HG03521 (cell line): ENCODE measurements around the gene PQBP1.

ENCODE experiments used
- ATAC-seq: cut with Tn5 transposase; IDR thresholded peaks from one replicate; pipeline ENCODE4 v1.9.1; 2021; ENCODE audit warnings: mild to moderate bottlenecking, moderate library complexity; ENCODE audit not compliant: unreplicated experiment

Gene PQBP1

DNA sequence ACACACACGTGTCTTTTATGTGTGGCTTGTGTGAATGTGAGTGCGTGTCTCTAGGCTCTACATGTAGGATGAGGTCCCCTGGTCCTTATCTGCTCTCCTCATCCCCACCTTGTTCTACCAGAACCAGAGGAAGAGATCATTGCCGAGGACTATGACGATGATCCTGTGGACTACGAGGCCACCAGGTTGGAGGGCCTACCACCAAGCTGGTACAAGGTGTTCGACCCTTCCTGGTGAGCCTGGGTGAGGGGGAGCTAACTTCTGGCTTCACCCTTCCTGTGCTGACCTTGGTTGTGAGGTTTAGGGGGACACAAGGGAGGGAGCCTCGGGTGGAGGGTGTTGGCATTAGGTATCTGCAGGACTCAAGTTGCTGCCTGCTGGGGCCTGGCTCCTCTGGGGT, 3.3 kb downstream of the PQBP1 start:
- no peak for ATAC-seq

- no peak for ATAC-seq
Observed at GRCh38 chrX:48902135-48902534, 4.4 kb downstream of the PQBP1 start.

- no peak for ATAC-seq
Observed at GRCh38 chrX:48902776-48903175, 5.0 kb downstream of the PQBP1 start.

GRCh38 chrX:48903290-48903689, 5.6 kb downstream of the PQBP1 start:
- no peak for ATAC-seq

DNA sequence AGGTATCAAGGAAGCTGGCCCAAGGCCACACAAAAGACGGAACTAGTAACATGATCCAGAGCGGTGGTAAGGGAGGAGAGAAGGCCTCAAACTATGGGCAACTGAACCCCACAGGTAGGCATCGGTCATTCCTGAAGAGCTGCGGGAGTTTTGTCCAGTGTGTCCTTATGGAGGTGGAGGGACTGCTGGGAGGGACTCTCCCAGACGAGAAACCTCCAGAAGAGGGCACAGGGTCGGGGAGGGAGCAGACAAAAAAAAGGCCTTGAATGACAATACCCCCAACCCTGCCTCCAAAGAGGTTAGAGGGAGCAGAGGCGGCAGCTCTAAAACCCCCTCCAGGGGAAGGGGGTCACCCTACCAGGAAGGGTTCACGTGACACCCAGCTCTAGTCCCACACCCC, 6.5 kb downstream of the PQBP1 start:
- no peak for ATAC-seq

GRCh38 chrX:48904626-48905025, 6.9 kb downstream of the PQBP1 start:
- ATAC-seq, result no peak

GRCh38 chrX:48905090-48905790, 7.5 kb downstream of the PQBP1 start:
- no peak for ATAC-seq

DNA sequence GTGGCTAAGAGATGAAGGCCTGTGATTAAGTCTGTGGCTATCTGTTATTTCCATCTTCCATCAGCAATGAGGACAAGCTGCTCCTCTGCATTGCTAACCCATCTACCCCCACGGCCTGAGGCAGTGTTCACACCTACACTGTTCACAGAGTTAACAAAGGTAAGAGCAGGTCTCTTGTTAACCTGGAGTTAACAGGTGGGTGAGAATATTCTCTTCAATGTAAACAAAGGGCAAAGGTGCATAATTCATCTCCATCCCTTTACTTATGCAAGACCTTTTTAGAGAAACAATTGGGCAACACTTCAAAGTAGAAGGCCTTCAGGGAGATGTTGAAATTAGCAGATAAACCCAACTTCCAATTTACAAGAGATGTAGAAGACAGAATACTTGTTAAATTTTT, 10.9 kb downstream of the PQBP1 start:
- no peak for ATAC-seq

DNA sequence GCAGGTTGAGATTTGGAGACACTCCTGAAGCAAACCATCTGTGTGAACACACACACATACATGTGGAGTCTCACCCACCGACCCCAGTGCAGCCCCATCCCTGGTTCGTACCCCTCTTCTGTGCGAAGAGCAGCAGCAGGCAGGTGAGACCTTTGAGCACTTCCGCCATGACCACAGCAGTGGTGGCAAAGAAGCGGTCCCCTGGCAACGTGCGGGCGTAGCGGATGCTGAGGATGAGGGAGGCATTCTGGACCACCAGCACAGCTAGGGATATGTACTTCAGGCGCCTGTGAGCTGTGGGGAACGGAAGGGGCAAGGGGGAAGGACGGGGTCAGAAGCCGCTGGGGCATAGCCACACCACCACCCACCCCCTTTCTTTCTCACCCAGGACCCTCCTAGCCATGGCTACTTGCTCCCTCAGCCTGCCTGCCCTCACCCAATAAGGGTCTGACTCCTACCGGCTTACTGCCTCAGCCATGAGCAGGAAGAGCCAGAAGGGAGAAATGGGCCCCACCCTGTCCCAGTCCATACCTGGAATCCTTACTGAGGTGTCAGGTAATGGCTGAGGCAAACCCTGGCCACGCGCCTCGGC, 12.1 kb downstream of the PQBP1 start:
- ATAC-seq, result no peak

GRCh38 chrX:48910926-48911411, 13.2 kb downstream of the PQBP1 start:
- ATAC-seq, result no peak

GRCh38 chrX:48911412-48912182, 13.9 kb downstream of the PQBP1 start, which contains the start of gene SLC35A2:
Gene SLC35A2, minus strand, starts transcription at chrX:48911646. Its CDS starts 10 bp downstream, at chrX:48911636.
- peak; percentile 71 for ATAC-seq

DNA sequence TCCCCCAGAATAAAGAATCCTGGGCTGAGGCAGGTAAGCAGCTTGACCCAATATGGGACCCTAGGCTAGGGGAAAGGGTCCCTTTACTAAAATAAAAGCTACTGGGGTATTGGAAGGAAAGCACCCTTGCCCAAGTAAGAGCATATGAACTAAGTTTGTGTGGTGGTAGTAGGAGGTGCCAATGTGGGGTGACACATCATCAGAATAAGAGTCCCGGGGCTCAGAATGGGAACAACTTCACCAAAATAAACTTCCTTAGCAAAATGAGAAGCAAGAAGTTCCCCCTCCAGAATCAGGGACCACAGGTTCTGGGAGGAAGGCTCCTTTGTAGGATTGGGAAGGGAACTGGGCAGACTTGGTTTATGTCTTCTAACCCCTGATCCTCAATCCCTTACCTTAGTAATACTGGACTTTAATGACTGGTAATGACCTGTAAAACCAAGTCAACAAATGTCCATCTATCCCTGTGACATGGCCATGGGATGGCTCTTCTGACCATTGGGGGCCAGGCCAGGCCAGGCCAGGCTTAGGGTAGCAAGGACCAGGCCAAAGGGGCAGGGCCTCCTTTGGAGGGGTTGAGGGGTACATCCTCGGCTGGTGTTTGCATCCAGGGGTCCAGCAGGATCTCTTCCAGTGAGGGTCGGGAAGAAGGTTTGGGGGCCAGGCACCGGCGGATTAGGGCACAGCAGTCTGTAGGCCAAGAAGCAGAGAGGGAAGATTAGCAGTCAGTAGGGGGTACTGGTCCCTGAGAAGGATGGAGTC, 16.1 kb downstream of the PQBP1 start:
- no peak for ATAC-seq

DNA sequence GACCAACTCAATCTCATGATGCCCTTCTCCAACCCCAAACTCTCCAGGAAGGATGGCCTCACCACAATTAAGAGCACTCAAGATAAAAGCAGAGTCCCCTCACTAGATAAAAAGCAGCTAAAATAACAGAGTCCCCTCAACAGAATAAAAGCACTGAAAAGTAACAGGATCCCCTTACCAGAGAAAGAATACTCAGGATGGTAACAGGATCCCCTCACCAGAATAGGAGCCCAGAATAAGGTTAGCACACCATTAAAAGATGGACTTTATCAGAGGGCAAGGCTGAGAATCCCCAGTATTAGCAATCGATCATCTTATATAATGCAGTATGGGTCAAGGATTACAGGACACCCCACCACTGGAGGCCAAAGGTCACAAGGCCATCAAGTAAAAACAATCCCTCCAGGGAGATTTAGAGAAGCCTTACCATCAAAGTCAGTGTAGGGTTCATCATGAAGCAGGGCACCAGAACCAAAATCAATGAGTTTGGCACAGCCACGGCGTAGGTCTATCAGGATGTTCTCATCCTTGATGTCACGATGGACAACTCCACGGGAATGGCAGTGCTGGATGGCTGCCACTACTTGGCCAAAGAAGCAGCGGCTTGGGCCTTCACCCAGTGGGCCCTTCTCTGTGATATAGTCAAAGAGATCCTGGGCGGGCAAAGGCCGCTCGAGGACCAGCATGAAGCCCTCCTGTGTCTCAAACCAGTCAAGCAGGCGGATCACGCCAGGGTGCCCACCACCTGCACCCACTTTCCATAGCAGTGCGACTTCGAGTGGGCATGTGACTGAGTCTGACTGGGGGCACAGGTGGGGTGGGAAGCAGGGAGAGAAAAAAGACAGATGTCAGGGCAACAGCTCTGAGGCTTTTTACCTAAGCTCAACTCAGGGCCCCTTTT, 17.1 kb downstream of the PQBP1 start:
- no peak for ATAC-seq

DNA sequence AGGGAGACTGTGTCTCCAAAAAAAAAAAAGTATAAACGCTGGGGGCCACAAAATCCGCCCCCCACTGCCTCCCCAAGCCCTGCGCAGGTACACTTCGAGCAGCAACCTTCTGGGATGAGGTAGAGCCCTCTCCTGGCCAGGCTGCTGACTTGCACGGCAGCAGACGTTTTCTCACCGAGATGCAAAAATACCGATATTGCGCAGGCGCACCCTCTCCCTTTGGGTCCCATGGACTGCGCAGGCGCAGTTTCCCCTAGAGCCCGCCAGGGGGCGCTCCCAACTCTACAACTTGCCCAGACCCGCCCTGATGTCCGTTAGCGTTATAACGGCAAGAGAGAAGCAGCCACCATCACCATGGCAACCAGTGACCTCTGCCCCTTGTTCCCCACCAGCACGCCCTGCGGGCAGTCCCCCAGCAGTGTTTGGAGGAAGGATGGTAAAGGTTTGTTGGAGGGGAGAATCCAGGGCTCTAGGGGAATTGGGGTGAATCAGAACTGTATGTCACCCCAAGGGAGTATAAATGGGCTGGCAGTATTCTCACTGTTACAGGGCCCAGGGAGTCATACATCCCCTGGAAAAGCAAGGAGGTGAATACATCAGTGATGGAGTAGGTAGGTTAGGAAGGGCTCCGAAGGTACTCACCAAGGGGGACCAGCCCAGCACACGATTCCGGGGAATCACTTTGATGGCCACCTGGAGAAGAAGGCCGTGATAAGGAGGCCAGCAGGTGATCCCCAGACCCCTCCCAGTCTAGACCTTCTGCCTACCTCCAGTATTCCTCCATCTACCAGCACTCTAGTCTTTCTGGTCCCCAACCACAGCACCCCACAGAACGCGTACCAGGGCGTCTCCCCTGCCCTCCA, 19.6 kb downstream of the PQBP1 start:
- ATAC-seq, result peak; percentile 37

DNA sequence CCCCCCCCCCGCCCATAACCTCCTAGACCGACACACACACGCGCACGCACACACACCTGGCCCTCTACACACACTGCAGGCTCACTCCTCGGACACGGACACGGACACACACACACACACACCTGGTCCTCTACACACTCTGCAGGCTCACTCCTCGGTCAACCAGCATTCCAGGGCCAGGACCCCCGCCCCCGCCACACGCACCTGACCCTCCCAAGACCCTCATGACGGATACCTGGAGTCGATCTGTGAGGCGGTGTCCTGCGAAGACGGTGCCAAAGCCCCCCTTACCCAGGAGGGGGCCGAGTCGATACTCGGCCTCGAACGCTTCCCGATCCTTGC, 20.5 kb downstream of the PQBP1 start:
- no peak for ATAC-seq

DNA sequence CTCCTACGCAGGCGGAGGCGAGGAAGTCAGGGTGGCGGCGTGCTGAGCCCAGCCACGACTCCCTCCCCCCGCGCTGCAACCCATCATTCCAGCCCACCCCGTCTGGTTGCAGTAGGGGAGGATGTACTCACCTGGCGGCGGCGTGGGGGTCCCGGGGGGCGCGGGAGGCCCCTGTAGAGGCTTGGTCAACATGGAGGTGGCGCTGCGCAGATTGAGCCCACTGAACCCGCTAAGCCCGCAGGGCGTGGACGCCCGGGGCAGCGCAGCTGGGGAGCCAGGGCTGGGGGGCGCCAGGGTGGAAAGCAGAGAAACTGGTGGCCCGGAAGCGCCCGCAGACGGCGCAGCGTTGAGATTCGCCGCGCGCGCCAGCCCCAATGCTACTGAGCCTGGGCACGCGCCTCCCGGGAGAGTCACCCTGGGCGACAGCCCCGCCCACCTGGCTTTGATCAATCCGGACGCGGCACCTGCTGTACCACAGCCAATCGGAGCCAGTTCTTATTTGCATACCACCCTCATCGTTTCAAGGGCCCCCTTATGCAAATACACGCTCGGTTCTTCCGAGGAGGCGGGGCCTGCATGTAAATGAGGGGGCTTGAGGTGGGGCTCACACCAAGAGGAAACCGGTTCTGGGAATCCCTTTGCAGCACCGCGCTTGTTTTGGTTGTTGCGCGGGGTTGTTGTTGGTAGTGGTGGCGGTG, 21.1 kb downstream of the PQBP1 start, which contains the start of gene PIM2:
TSS of gene PIM2 (minus strand) at position 382 of the 698 bp plus-strand sequence. CDS start at position 192, 190 bp downstream.
- ATAC-seq, result peak; percentile 72

DNA sequence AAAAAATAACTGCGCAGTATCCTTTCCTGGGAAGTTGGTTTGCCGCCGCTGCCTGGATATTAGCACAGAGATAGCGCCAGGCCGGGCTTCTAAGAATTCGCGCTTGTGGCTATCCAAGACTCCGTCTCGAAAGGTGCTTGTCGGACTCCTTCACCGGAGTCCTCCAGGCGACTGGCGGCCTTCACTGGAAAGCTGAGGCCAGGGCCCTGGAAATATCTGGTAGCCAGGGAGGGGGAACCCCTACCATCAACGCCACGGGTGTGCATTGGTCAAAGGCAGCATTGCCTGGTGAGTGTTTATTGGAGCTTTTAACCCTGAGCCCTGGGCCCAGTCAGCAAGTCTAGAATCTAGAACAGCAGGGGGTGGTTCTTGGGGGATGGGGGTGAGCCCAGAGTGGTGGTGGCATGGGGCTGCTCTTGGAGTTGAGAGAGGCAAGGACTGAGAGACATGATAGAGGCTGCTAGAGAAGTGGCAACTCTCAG, 21.7 kb downstream of the PQBP1 start:
- no peak for ATAC-seq

DNA sequence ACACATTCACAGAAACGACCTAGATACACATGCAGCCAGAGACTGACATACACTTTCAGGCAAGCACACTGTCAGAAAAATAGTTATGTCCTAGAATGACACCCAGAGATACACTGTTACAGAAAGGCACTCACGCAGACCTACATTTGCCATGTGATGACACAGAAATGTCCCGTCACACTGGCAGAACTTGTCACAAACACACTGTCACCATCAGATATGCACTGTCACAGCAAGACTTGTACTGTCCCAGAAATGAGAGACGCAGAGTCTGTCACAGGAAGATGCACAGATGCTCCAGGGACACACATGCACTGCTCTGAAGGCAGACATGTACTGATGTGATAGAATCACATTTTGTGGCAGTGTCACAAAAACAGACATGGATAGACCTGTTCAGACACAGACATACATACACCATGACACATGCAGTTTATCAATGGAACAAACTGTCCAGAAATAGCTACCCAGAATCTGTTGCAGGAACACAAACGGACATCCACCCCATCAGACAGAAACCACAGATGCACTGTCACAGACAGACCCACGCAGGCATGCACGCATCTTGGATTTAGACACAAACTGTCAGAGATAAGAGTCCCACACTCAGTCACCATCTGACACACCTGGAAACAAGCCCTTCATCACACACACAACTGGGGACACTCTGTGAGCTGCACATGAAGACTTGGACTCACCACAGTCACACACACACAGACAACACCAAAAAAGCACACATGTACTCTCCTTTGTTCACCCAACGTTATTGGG, 22.4 kb downstream of the PQBP1 start:
- ATAC-seq, result no peak
